ENCODE data around the gene MYL9.

MYL9 gene

DNA sequence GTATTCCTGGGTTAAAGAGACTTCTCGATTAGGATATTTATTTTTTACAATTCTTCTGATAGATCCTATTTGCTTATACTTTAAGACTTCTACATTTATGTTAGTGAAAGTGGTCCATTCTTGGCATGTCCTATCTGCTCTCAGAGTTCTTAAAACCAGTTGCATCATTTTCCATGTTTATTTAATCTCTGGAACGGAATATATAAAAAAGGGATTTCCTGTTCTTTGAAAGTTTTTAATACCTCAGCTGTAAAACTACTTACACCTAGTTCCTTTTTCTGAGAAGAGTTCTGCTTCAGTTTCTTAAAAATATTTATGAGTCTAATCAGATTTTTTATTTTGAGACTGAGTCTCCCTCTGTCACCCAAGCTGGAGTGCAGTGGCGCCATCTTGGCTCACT lies 18.0 kb upstream of the MYL9 start:
- no peak for DNase-seq (ENCODE audit: low read depth, low spot score)
- TF ChIP-seq, protein P1, sequence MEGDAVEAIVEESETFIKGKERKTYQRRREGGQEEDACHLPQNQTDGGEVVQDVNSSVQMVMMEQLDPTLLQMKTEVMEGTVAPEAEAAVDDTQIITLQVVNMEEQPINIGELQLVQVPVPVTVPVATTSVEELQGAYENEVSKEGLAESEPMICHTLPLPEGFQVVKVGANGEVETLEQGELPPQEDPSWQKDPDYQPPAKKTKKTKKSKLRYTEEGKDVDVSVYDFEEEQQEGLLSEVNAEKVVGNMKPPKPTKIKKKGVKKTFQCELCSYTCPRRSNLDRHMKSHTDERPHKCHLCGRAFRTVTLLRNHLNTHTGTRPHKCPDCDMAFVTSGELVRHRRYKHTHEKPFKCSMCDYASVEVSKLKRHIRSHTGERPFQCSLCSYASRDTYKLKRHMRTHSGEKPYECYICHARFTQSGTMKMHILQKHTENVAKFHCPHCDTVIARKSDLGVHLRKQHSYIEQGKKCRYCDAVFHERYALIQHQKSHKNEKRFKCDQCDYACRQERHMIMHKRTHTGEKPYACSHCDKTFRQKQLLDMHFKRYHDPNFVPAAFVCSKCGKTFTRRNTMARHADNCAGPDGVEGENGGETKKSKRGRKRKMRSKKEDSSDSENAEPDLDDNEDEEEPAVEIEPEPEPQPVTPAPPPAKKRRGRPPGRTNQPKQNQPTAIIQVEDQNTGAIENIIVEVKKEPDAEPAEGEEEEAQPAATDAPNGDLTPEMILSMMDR (IDR thresholded peaks at IDR 0.05; ENCODE audit: insufficient read depth, low read length, missing control alignments) = no peak
- no peak overlapping the region for H3K4me3 ChIP-seq (ENCODE audit: low read depth, low read length)
- ChIA-PET POLR2A (no interaction called here), CTCF (interaction anchor here (1.7 kb wide), 1 partner anchor 13 kb away, joined by 5 read pairs; no protein-coding TSS in a partner anchor)

DNA sequence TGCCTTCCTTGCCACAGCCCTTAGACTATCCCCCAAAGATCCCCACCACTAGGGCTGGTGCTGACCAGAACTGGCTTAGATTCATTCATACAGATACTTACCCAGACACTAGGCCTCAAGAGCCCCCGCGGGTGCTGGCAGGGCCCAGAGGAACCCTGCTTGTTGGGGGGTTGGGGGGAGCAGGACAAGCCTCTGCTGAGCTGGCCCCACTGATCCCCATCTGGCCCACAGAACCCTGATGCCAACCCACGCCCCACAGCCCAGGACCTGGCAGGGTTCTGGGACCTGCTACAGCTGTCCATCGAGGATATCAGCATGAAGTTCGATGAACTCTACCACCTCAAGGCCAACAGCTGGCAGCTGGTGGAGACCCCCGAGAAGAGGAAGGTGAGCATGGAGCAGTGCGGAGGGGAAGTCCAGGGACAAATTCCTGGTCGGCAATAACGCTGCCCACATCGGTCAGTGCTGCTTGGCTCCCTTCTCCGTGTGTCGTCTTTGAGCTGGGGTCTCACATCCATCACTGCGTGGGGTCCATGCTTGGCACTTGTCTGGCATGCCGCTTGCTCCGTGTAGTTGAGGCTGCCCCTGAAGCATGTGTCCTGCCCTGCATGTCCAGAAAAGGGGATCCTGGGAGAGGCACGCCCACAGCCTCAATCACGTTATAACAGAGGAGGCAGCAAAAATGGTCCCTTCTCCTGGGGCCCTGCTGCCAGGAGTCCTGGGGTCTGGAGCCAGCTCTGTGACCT lies 15.5 kb upstream of the MYL9 start:
- no peak overlapping the region for H3K4me3 ChIP-seq (ENCODE audit: low read depth, low read length)
- CTCF ChIA-PET = no interaction called here
- TF ChIP-seq, protein P1 (IDR thresholded peaks at IDR 0.05; ENCODE audit: insufficient read depth, low read length, missing control alignments) = no peak
- DNase-seq (ENCODE audit: low read depth, low spot score) = no peak
- POLR2A ChIA-PET = no interaction called here

DNA sequence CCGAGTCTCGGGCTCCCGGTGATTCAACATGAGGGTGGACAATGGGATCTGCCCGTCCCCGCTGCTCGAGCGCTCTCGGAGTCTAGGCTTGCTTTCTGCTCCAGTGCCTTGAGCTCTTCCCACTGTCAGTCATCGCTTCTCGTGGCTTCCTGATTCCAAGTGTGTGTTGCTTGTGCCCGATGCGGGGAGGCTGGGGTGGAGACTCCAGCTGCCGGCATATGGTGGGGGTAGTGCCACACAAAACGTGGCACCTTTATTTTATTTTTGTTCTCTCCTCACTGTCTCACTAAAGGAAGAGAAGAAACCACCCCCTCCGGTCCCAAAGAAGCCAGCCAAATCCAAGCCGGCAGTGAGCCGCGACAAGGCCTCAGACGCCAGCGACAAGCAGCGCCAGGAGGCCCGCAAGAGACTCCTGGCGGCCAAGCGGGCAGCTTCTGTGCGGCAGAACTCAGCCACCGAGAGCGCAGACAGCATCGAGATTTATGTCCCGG lies 14.8 kb upstream of the MYL9 start:
- CTCF ChIA-PET = interaction anchor here (0.7 kb wide), 1 partner anchor 15 kb away, joined by 3 read pairs; no protein-coding TSS in a partner anchor
- TF ChIP-seq, protein P1 (IDR thresholded peaks at IDR 0.05; ENCODE audit: insufficient read depth, low read length, missing control alignments) = no peak
- no peak for DNase-seq (ENCODE audit: low read depth, low spot score)
- no peak overlapping the region for H3K4me3 ChIP-seq (ENCODE audit: low read depth, low read length)
- POLR2A ChIA-PET = no interaction called here

DNA sequence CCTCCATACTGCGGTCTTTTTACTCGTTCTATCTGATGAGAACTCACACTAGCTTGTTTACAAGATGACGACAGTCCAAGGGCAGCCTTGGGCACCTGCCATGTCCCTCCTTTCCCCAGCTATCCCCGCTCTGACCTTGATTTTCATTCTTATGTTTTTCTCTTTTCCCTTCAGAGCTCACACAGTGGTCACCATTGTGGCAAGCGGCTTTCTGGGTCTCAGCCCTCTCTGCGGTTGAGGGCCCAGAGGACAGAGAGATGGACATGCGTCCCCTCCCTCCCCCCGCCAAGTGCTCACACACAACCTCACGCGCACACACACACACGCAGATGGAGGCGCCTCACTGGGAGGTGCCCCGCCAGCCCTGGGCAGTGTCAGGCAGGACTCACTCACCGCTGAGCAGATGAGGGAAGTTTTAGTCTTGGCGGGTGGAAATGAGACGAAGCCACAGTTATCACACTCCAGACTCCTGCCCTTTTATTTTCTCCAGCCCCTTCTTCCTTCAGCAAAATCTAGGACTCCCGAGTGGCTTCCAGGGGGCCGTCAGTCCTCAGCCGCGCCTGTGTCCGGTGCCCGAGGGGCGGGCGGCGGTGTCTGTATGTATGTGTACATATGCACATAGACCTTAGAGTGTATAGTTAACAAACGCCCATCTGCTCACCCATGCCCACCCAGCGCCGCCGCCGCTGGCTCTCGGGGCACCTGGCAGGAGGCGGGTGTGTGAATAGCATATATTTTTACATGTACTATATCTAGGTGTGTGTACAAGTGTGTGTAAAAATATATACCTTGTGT lies 13.8 kb upstream of the MYL9 start:
- ChIA-PET POLR2A (no interaction called here), CTCF (interaction anchor here (0.7 to 0.8 kb wide), 2 partner anchors 14 to 15 kb away, joined by 3 read pairs; no protein-coding TSS in a partner anchor)
- H3K4me3 ChIP-seq (ENCODE audit: low read depth, low read length) = no peak overlapping the region
- TF ChIP-seq, protein P1 (IDR thresholded peaks at IDR 0.05; ENCODE audit: insufficient read depth, low read length, missing control alignments) = no peak
- no peak for DNase-seq (ENCODE audit: low read depth, low spot score)

DNA sequence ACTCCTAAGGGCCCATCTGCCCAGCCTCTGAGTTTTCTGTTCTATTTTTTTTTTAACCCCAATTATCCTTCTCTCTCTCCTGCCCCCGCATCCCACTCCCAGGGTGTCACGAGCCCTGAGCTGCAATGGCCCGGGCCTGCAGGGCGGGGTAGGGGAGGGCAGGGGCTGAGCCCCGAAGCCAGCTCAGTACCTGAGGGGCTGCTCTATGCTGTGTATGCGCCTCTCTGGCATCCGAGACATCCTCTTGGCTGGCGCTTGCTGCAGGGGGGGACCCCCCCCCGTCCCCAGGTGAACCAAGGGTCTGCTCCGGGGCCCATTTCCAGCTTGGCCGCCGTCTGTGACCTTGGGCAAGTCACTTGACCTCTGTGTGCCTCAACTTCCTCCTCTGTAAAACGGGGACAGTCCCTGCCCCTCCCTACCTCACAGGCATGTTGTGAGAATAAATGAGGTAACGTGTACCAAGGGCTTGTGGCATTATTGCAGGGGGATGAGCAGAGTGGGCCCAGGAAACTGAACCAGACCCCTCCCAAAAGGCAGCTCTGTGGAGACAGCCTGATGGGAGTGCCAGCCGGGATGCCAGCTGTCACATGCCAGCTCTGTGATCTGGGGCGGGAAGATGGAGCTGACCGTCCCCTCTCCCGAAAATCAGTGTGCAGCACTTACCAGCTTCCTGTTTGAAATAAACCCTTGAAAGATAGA lies 13.0 kb upstream of the MYL9 start:
- H3K4me3 ChIP-seq (ENCODE audit: low read depth, low read length) = no peak overlapping the region
- ChIA-PET CTCF (interaction anchor here (0.8 kb wide), 1 partner anchor 14 kb away, joined by 3 read pairs; no protein-coding TSS in a partner anchor), POLR2A (no interaction called here)
- DNase-seq (ENCODE audit: low read depth, low spot score) = no peak
- TF ChIP-seq, protein P1 (IDR thresholded peaks at IDR 0.05; ENCODE audit: insufficient read depth, low read length, missing control alignments) = no peak

All from AG04449 (cell line).